HG03521 (cell line): ENCODE data around the gene DNAI2.

Experiments used
- ATAC-seq: cut with Tn5 transposase; IDR thresholded peaks from one replicate; pipeline ENCODE4 v1.9.1; 2021; ENCODE audit warnings: mild to moderate bottlenecking, moderate library complexity; ENCODE audit not compliant: unreplicated experiment

Gene DNAI2

DNA sequence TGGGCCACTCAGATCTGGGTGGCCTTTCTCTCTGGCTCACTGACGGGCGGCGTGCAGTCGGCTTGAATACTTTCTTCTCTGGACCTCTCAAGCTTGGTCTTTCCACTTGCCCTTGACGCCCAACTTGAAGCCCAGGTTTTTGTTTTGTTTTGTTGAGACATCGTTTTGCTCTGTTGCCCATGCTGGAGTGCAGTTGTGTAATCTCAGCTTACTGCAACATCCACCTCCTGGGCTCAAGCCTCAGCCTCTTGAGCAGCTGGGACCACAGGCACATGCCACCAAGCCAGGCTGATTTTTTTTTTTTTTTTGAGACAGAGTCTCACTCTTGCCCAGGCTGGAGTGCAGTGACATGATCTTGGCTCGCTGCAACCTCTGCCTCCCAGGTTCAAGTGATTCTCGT, 29.3 kb downstream of the DNAI2 start:
- no peak for ATAC-seq

DNA sequence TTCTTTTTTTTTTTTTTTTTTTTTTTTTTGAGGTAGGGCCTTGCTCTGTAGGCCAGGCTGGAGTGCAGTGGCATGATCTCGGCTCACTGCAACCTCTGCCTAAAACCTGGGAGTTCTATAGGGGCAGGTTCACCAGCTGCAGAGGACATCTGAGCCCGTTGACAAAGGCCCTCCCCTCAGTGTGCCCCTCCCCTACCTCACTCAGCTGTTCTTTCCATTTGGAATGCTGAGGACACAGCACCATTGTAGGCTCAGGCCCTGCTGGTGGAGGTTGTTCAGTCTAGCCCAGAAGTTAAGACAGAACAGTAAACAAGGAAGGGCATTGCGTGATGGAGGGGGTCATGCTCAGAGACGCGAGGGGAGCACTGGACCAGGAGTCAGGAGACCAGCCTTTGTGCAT, 30.1 kb downstream of the DNAI2 start:
- no peak for ATAC-seq

DNA sequence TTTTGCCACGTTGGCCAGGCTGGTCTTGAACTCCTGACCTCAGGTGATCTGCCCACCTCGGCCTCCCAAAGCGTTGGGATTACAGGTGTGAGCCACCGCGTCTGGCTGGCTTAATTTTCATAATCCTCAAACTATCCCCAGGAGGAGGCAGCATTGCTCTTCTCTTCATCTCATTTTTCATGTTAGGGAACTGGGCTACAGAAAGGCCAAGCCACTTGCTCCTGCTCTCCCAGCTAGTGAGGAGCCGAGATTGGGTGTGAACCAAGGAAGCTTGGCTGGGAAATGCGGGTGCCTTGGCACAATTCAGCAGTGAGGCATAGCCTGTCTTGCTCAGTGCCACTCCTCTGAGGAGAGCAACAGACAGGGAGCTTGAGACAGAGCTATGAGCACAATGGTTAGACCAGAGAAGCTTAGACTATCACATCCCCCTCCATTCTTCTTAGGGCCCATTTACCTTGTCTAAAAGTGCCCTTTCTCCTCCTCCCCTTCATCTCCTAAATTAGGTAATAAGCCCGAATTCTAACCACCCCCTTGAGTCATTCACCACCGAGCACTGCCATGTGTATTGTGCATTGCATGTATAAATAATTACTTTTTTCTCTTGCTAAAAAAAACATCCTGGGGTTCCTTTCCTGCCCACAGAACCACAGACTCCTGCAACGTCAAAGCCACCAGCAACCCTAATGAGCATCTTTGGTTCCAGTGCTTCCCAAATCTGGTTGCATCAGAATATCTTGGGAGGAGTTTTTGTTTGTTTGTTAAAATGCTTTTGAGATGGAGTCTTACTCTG, 32.0 kb downstream of the DNAI2 start:
- no peak for ATAC-seq

DNA sequence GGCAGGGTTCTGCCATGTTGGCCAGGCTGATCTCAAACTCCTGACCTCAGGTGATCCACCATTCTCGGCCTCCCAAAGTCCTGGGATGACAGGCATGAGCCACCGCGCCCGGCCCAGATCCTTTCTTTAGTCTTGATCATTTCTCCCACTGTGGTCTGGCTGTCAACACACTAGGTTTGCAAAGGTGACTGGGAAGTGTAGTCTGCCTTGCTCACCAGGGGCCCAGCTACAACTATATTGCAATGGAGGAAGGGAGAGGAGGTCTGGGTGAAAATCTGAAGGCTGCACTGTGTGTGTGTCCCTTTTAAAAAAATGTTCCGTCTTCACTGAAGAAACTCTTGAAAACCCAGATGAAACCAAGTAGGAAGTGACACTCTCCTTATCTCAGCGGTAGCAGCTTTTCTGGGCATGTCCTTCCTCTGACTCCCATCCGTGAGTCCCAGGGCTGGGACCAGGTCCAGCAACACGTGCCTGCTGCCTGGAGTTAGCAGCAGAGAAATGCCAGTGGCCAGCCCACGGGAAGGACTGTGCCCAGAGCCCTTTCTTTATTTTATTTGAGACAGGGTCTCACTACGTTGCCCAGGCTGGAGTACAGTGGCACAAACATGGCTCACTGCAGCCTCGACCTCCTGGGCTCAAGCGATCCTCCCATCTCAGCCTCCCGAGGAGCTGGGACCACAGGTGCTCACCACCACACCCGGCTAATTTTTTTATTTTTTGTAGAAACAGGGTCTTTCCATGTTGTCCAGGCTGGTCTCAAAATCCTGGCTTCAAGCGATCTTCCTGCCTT, 34.1 kb downstream of the DNAI2 start:
- ATAC-seq: no peak

DNA sequence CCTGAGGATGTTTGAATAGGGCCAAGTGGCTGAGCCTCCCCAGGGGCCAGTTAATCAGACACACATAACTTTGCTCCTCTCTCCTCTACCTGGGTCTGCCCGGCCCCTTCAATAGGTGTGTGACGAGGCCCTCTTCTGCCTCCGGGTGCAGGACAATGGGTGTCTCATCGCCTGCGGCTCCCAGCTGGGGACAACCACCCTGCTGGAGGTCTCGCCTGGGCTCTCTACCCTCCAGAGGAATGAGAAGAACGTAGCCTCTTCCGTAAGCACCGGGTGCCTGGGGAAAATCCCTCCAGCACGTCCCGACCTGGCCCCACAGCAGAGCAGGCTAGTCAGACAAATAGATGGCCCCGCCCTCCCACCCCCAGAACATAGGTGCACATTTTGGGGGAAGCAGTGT, 35.9 kb downstream of the DNAI2 start:
- ATAC-seq: no peak

DNA sequence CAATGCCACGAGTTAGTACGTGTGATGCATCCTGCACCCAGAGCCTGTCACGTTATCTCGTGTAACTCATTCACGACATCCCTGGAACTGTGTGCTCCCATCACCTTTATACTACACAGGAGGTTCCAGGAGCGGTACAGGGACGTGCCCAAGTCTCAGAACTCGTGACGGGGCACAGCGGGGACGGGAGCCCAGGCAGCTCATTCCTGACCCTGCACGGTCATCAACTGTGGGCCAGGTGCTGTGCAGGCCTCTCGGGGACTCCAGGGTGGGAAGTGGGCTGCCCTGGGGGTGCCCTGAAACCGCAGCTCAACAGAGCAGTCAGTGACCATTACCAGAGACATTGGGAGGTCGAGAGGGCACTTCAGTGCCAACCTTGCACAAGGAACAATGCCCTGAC, 40.8 kb downstream of the DNAI2 start:
- no peak for ATAC-seq

DNA sequence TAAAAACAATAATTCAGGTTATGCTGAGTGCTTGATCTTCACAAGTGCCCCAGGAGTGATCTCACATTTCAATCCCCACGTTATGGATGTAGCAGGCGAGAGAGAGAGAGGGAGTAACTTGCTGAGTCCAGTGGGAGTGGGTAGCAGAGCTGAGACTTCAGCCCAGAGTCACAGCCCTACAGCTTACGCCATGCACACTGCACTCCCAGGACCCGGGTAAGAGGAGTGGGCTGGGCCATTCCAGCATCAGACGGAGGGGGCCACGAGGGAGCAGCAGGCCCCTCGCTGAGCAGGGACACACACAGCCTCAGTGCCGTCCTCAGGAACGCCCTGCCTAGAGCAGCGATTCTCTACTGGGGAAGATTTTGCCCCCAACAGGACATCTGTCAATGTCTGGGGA, 42.2 kb downstream of the DNAI2 start:
- no peak for ATAC-seq

DNA sequence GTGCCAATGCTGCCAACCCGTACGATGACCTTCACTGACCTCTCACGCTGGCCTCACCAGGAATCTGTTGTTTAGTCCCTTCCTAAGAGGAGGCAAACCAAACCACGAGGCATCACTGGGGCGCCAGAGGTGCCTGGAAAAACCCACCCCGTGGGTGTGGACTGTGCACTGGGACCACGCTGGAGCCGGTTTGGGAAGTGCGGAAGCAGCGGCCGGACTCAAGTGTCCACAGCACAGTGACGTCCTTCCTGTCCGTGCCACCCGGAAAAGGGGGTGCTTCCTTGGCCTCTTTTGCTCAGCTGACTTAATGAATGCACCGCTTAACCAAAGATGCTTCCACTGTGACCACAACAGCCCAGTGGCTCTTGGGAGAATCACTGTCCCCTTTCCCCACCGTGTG, 43.0 kb downstream of the DNAI2 start:
- no peak for ATAC-seq

DNA sequence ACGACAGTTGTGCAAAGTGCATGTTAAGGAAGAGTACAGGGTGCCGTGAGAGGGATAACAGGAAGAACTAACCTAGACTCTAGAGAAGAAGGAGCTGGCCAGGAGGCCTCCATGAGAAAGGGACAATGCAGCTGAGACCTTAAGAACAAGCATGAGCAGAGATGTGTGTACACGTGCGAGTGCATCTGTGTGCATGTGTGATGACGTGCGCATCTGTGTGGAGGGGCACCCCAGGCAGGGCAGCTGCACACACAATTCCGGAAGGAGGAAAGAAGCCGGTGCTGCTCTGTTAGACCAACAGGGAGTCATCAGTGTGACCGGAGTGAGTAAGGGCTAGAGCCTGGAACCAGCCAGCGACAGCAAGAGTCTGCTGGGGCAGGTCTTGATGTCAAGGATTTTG, 44.4 kb downstream of the DNAI2 start:
- no peak for ATAC-seq

DNA sequence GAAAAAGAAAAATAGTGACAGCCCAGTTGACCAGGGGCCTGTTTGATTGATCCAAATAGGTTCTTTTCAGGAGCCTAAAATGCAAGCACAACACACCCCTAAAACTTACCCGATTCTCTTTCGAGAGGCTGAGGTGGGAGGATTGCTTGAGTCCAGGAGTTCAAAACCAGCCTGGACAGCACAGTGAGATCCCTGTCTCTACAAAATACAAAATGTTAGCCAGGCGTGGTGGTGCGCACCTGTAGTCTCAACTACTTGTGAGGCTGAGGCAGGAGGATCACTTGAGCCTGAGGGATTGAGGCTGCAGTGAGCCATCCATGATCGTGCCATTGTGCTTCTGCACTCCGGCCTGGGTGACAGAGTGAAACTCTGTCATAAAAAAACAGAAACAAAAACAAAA, 50.5 kb downstream of the DNAI2 start:
- no peak for ATAC-seq

DNA sequence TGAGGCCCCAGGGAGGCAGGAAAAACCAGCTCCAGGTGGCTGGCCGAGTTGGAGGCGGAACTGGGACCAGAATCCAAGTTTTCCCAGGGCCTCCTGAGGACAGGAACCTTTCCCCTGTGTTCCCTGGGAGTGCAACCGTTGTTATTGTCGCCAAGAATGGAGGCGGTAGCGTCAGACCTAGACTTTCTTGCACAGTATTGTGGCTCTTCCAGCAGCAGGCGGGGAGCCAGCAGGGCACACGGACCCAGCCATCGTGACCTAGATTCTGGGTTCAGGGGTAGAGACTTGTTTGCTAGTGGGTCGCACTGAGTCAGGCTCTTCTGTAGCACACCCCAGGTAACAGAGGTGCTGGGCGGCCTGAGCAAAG, 51.3 kb downstream of the DNAI2 start:
- no peak for ATAC-seq

DNA sequence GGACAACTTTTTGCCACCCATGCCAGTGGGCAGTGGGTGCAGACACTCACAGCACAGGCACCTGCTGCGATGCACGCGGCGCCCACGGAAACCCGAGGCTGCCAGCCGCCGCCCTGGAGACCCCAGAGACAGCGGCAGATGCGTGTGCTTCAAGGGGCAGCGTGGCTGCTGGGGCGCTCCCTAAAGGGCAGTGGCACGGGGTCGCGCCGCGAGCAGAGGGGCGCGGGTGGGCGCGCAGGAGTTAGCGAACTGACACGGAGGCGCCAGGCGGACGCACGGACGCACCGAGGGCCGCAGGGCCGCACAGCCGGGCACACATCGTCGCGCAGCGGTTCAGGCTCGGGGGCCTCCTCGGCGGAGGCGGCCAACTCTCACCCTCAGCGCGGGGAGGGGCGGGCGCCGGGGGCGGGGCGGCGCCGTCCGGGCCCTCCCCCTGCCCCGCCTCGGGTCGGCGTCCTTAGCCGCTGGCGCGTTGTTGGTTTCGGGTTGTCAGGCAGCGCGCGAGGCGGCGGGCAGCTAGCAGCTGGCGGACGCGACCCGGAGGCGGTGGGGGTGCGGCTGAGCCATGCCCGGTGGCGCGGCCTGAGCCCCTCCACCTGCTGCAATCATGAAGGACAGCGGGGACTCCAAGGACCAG, 51.8 kb downstream of the DNAI2 start, which contains the start of gene KIF19:
Gene KIF19 (plus strand): TSS at position 484 of the 637 bp plus-strand sequence. CDS start 124 bp downstream, at position 608.
- no peak for ATAC-seq

DNA sequence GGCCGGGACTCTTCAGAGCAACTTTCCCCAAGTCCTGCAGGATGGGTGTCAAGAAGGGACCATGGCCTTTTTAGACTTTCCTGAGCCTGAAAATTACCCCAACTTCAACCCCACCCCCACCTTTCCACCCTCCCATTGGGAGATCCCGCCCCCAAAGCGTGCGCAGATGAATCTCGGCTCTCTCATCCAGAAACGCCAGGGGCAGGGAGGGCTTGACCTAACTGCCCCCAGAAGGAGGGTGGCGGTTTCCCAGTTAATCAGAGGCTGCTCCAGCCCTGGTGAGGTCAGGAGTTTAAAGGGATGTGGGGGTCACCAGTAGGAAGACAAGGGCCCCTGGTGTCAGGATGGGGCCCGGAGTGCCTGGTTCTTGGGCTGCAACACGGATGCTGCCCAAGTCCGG, 52.5 kb downstream of the DNAI2 start:
- ATAC-seq: no peak

DNA sequence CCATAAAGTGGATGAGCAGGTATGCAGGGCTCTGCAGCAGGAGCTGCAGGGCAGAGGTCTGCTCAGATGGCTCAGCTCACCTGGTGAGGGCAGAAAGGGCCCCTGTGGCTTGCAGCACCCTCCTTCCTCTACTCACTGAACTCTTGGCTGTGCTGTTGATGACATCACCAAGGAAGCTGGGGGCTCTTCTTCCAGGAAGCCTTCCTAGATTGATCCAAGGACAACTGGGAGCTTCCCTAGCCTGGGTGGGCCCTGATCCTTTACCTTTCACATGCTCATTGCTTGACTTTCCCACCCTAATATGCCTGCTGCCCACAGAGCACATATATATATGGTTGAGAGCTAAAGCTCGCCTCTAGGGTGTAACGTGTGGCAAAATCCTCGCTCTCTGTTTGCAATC, 54.5 kb downstream of the DNAI2 start:
- ATAC-seq: no peak

DNA sequence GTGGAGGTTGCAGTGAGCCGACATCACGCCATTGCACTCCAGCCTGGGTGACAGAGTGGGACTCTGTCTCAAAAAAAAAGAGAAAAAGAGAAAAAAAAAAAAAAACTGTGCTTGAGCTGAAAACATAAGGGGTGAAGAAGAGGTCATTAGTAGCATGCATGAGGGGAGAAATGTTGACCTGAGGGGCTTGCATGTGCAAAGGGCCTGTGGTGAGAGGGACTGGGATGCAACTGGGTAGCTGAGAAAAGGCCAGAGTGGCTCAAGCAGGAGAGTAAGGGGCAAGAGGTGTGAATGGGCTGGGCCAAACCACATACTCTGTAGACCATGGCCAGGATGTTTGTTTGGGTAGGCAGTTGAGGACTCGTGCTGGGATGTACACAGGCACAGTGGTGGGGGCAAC, 55.3 kb downstream of the DNAI2 start:
- ATAC-seq: no peak

DNA sequence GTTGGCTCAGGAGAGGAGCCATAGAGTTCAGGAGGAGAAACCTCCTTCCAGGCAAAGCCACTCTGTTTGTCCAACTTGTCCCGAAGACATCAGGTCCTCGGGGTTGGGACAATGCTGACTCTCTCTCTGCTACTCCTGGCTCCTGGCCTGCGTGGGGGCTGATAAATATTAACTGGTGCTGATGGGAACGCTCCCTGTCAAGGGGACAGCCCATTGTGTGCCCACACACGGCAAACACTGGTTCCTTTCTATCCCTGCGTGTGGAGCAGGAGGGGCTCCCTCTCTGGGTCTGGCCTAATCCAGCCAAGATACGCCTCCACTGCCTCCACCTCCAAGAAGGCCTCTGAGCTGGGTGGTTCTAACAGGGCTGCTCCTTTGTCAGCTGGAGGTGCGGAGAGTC, 56.4 kb downstream of the DNAI2 start:
- no peak for ATAC-seq

DNA sequence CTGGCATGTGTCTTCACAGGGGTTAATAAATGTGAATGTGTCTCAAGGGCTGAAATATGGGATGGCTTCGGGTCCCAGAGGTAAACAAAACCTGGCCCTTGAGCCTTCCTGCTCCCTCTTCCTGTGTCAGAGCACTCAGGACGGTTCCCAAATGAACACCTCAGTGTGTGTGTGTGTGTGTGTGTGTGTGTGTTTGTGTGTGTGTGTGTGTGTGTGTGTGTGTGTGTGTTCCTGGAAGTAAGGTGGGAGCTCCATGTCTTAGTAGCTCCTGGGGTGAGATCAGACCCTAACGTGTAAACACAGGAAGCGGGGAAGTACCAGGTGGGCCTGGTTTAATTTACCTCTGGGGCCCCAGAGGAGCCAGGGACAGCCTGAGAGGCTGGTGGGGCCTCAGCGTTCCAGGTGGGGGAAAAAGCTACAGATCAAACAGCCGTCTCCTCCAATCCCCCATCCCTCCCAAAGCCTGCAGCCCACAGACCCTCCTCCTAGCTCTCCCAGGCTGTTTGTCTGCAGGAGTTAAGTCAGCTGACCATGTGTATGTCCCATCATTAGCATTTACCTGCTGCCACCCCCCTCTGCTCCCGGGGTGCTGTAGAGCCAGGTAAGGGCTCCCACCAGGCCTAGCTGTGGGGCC, 58.1 kb downstream of the DNAI2 start:
- no peak for ATAC-seq

DNA sequence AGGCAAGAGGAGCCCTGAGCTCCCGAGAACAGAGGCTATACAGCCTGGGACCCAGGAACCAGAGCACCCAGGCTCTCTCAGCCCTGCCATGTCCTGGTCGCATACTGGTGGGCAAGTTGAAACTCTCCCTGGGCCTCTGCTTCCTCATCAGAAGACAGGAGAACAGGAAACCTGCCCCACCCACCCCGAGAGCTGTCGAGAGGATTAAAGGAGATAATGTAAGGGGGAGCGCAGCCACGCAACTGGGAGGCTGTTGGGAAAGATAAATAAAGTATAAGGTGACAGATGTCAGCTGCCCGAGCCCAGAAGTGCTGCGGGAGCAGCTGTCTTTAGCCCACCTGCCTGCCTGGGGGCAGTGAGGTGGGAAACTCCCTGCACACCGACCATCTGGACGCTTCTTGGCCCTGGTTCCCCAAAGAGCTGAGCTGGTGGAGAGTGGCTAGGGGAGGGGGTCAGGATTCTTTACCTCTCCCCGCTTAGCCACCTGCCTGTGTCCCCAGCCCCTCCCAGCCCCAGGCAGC, 58.8 kb downstream of the DNAI2 start:
- no peak for ATAC-seq

DNA sequence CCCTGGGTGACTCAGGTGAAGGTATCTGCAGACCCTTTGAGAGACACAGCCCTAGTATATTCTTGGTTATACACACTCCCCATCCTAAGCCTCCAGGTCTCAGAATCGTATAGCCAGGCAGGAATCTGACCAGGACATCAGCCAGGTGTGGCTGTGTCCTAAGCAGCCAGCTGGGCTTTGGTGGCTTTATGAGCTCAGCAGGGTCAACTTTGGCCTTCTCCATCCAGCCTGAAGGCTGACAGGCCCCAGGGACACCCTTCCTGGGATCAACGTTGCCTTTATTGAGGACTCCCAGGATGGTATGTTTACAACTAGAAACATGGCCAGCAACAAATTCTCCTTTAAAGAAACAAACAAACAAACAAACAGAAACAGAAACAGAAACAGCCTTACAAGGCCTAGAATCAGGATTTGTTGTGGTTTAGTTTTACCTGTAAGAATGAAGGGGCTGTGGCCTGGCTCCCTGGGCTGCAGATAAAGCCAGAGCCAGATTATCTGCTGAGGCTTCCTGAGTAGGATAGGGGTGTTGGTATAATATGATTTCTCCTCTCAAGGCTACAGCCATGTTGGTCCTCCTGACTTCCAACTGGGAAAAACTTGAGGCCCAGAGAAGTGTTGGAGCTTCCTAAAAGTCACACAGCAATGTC, 60.5 kb downstream of the DNAI2 start:
- no peak for ATAC-seq

DNA sequence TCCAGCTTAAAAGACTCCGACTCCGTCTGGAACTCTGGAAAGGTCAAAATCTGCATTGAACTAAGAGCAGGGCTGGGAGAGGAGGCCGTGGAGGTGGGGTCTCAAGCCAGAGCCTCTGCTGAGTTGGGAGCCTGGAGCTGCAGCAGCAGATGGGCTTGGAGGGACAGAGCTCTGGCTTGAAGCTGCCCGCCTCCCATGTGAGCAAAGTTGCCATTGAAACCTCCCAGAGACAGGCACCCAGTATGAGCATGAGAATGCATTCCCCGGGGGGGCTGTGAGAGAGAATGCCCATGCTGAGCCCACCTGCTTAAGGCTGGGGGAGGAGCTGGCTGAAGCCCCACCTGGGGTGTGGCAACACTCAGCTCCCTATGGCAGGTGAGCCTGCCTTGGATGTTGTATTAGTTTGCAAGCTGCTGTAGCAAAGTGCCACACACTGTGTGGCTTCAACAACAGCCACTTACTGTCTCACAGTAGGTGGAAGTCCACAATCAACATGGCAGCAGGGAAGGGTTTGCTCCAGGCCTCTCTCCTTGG, 61.6 kb downstream of the DNAI2 start:
- no peak for ATAC-seq
